C4-2B (cell line): ENCODE results near the gene LGR4.

Experiments
- ZFX ChIP-seq: fragments of 450-650 bp; IDR thresholded peaks from 2 replicates; pipeline ENCODE4 v1.6.1; 2017
- TF ChIP-seq, protein P1 (sequence below): fragments of 450-650 bp; conservative IDR thresholded peaks from 2 replicates; pipeline ENCODE4 v1.5.1; 2017; ENCODE audit warnings: mild to moderate bottlenecking

DNA sequence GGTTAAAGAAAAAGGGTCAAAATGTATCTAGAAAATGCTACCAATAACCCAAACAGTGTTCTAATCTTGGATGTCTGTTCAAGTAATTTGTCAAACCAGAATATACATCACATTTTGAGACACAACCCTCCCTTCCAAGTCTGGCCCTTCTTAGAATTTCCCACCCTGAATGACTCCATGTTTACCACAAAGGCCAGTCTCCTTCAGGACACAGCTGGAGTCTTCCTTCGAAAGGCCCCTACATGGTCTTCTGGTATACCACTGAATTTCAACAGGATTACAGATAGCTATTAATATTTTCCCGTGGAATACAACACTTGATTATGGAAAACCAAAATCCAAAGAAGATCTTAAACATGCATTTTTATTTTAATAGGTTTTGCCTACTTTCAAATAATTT, 119.8 kb downstream of the LGR4 start:
- TF ChIP-seq, protein P1, sequence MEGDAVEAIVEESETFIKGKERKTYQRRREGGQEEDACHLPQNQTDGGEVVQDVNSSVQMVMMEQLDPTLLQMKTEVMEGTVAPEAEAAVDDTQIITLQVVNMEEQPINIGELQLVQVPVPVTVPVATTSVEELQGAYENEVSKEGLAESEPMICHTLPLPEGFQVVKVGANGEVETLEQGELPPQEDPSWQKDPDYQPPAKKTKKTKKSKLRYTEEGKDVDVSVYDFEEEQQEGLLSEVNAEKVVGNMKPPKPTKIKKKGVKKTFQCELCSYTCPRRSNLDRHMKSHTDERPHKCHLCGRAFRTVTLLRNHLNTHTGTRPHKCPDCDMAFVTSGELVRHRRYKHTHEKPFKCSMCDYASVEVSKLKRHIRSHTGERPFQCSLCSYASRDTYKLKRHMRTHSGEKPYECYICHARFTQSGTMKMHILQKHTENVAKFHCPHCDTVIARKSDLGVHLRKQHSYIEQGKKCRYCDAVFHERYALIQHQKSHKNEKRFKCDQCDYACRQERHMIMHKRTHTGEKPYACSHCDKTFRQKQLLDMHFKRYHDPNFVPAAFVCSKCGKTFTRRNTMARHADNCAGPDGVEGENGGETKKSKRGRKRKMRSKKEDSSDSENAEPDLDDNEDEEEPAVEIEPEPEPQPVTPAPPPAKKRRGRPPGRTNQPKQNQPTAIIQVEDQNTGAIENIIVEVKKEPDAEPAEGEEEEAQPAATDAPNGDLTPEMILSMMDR, result no peak
- no peak for TF ChIP-seq ZFX
